ENCODE results near the gene SCAPER.

SCAPER gene

GRCh38 chr15:76939715-76940114 lies 34.6 kb upstream of the SCAPER start:
- Histone ChIP-seq H3K4me3 (ENCODE audit: low read length in 2 of 2) (no peak overlapping the region), H4K8ac (ENCODE audit: low read depth, low read length) (no peak overlapping the region), H2BK120ac (ENCODE audit: low read depth, low read length) (no peak overlapping the region), H2AFZ (ENCODE audit: low read length) (no peak overlapping the region), H3K4me2 (ENCODE audit: insufficient read depth, low read length, poor library complexity, severe bottlenecking) (no peak overlapping the region), H3K14ac (ENCODE audit: low read length) (no peak overlapping the region), H4K91ac (ENCODE audit: low read depth, low read length, poor library complexity) (no peak overlapping the region), H3K9me3 (replicated peaks in 1 of 2; ENCODE audit: control insufficient read depth in 2 of 2, insufficient read depth in 1 of 2, low read depth in 1 of 2, low read length in 2 of 2) (no peaks in the 10 kb centered on the region), H2BK5ac (ENCODE audit: low read length) (no peak overlapping the region), H2BK12ac (ENCODE audit: low read length) (no peak overlapping the region), H3K27ac (replicated peaks; ENCODE audit: low read length) (no peak overlapping the region), H3K79me1 (ENCODE audit: low read depth, low read length) (peaks cover 2% of the 10 kb centered on the region), H3K27me3 (ENCODE audit: control insufficient read depth in 3 of 3, insufficient read depth in 3 of 3, low read depth in 1 of 3, low read length in 3 of 3) (no peaks in the 10 kb centered on the region), H3K4me1 (ENCODE audit: control insufficient read depth in 2 of 2, insufficient read depth in 1 of 2, low read depth in 1 of 2, low read length in 2 of 2) (peaks cover 0 to 4% of the 10 kb centered on the region in 2 donors), H3K9ac (ENCODE audit: low read depth, low read length, poor library complexity) (no peak overlapping the region), H3K23ac (ENCODE audit: low read depth, low read length, poor library complexity) (no peak overlapping the region), H3K18ac (ENCODE audit: low read length) (no peak overlapping the region), H3K4ac (ENCODE audit: low read length) (no peak overlapping the region), H3K36me3 (replicated peaks in 1 of 2; ENCODE audit: control insufficient read depth in 2 of 2, insufficient read depth in 2 of 2, low read length in 2 of 2) (peaks cover 21 to 96% of the 10 kb centered on the region in 2 donors), H2BK15ac (ENCODE audit: low read length) (no peak overlapping the region), H2AK5ac (ENCODE audit: low read depth, low read length) (no peak overlapping the region)
- DNase-seq (ENCODE audit: low spot score) = no peak
- WGBS, 2 donors (ENCODE audit: extremely low coverage in 2 of 2, insufficient read length in 2 of 2, insufficient replicate concordance in 1 of 2) = no CpG with 5 or more reads among the region's 1 CpG

GRCh38 chr15:76938752-76939151 lies 33.6 kb upstream of the SCAPER start:
- Histone ChIP-seq H3K27ac (replicated peaks; ENCODE audit: low read length) (no peak overlapping the region), H3K18ac (ENCODE audit: low read length) (no peak overlapping the region), H3K79me1 (ENCODE audit: low read depth, low read length) (peaks cover 2% of the 10 kb centered on the region), H2AFZ (ENCODE audit: low read length) (no peak overlapping the region), H3K27me3 (ENCODE audit: control insufficient read depth in 3 of 3, insufficient read depth in 3 of 3, low read depth in 1 of 3, low read length in 3 of 3) (no peaks in the 10 kb centered on the region), H3K14ac (ENCODE audit: low read length) (no peak overlapping the region), H2BK15ac (ENCODE audit: low read length) (no peak overlapping the region), H3K4me3 (ENCODE audit: low read length in 2 of 2) (no peak overlapping the region), H2BK12ac (ENCODE audit: low read length) (no peak overlapping the region), H3K4ac (ENCODE audit: low read length) (no peak overlapping the region), H3K36me3 (replicated peaks in 1 of 2; ENCODE audit: control insufficient read depth in 2 of 2, insufficient read depth in 2 of 2, low read length in 2 of 2) (peaks cover 18 to 97% of the 10 kb centered on the region in 2 donors), H3K9ac (ENCODE audit: low read depth, low read length, poor library complexity) (no peak overlapping the region), H4K91ac (ENCODE audit: low read depth, low read length, poor library complexity) (no peak overlapping the region), H2BK5ac (ENCODE audit: low read length) (no peak overlapping the region), H3K4me2 (ENCODE audit: insufficient read depth, low read length, poor library complexity, severe bottlenecking) (no peak overlapping the region), H2BK120ac (ENCODE audit: low read depth, low read length) (no peak overlapping the region), H3K9me3 (replicated peaks in 1 of 2; ENCODE audit: control insufficient read depth in 2 of 2, insufficient read depth in 1 of 2, low read depth in 1 of 2, low read length in 2 of 2) (no peaks in the 10 kb centered on the region), H4K8ac (ENCODE audit: low read depth, low read length) (no peak overlapping the region), H3K4me1 (ENCODE audit: control insufficient read depth in 2 of 2, insufficient read depth in 1 of 2, low read depth in 1 of 2, low read length in 2 of 2) (peaks cover 0 to 4% of the 10 kb centered on the region in 2 donors), H2AK5ac (ENCODE audit: low read depth, low read length) (no peak overlapping the region), H3K23ac (ENCODE audit: low read depth, low read length, poor library complexity) (no peak overlapping the region)
- no peak for DNase-seq (ENCODE audit: low spot score)
- no CpG with 5 or more reads among the region's 5 CpGs for WGBS, 2 donors (ENCODE audit: extremely low coverage in 2 of 2, insufficient read length in 2 of 2, insufficient replicate concordance in 1 of 2)

GRCh38 chr15:76936671-76937070 lies 31.5 kb upstream of the SCAPER start:
- Histone ChIP-seq H3K27ac (replicated peaks; ENCODE audit: low read length) (no peak overlapping the region), H2AK5ac (ENCODE audit: low read depth, low read length) (no peak overlapping the region), H3K4me1 (ENCODE audit: control insufficient read depth in 2 of 2, insufficient read depth in 1 of 2, low read depth in 1 of 2, low read length in 2 of 2) (peaks cover 0 to 6% of the 10 kb centered on the region in 2 donors), H4K8ac (ENCODE audit: low read depth, low read length) (no peak overlapping the region), H2BK120ac (ENCODE audit: low read depth, low read length) (no peak overlapping the region), H3K4me3 (ENCODE audit: low read length in 2 of 2) (no peak overlapping the region), H3K18ac (ENCODE audit: low read length) (no peak overlapping the region), H2BK5ac (ENCODE audit: low read length) (no peak overlapping the region), H3K4me2 (ENCODE audit: insufficient read depth, low read length, poor library complexity, severe bottlenecking) (no peak overlapping the region), H3K79me1 (ENCODE audit: low read depth, low read length) (peaks cover 2% of the 10 kb centered on the region), H3K14ac (ENCODE audit: low read length) (no peak overlapping the region), H2BK15ac (ENCODE audit: low read length) (no peak overlapping the region), H3K36me3 (replicated peaks in 1 of 2; ENCODE audit: control insufficient read depth in 2 of 2, insufficient read depth in 2 of 2, low read length in 2 of 2) (peaks cover 16 to 92% of the 10 kb centered on the region in 2 donors), H3K23ac (ENCODE audit: low read depth, low read length, poor library complexity) (no peak overlapping the region), H3K4ac (ENCODE audit: low read length) (no peak overlapping the region), H3K9me3 (replicated peaks in 1 of 2; ENCODE audit: control insufficient read depth in 2 of 2, insufficient read depth in 1 of 2, low read depth in 1 of 2, low read length in 2 of 2) (no peaks in the 10 kb centered on the region), H2BK12ac (ENCODE audit: low read length) (no peak overlapping the region), H3K27me3 (ENCODE audit: control insufficient read depth in 3 of 3, insufficient read depth in 3 of 3, low read depth in 1 of 3, low read length in 3 of 3) (no peaks in the 10 kb centered on the region), H2AFZ (ENCODE audit: low read length) (no peak overlapping the region), H4K91ac (ENCODE audit: low read depth, low read length, poor library complexity) (no peak overlapping the region), H3K9ac (ENCODE audit: low read depth, low read length, poor library complexity) (no peak overlapping the region)
- DNase-seq (ENCODE audit: low spot score) = no peak
- WGBS, 2 donors (ENCODE audit: extremely low coverage in 2 of 2, insufficient read length in 2 of 2, insufficient replicate concordance in 1 of 2) = no CpG with 5 or more reads among the region's 3 CpGs

- Histone ChIP-seq H4K8ac (ENCODE audit: low read depth, low read length) (no peak overlapping the region), H3K14ac (ENCODE audit: low read length) (no peak overlapping the region), H2BK5ac (ENCODE audit: low read length) (no peak overlapping the region), H3K9me3 (replicated peaks in 1 of 2; ENCODE audit: control insufficient read depth in 2 of 2, insufficient read depth in 1 of 2, low read depth in 1 of 2, low read length in 2 of 2) (no peaks in the 10 kb centered on the region), H3K27ac (replicated peaks; ENCODE audit: low read length) (no peak overlapping the region), H2AFZ (ENCODE audit: low read length) (no peak overlapping the region), H3K36me3 (replicated peaks in 1 of 2; ENCODE audit: control insufficient read depth in 2 of 2, insufficient read depth in 2 of 2, low read length in 2 of 2) (peaks cover 16 to 82% of the 10 kb centered on the region in 2 donors), H4K91ac (ENCODE audit: low read depth, low read length, poor library complexity) (no peak overlapping the region), H3K18ac (ENCODE audit: low read length) (no peak overlapping the region), H2BK120ac (ENCODE audit: low read depth, low read length) (no peak overlapping the region), H3K9ac (ENCODE audit: low read depth, low read length, poor library complexity) (no peak overlapping the region), H3K27me3 (ENCODE audit: control insufficient read depth in 3 of 3, insufficient read depth in 3 of 3, low read depth in 1 of 3, low read length in 3 of 3) (no peaks in the 10 kb centered on the region), H3K4me2 (ENCODE audit: insufficient read depth, low read length, poor library complexity, severe bottlenecking) (no peak overlapping the region), H2BK12ac (ENCODE audit: low read length) (no peak overlapping the region), H3K79me1 (ENCODE audit: low read depth, low read length) (no peaks in the 10 kb centered on the region), H2AK5ac (ENCODE audit: low read depth, low read length) (no peak overlapping the region), H3K4me3 (ENCODE audit: low read length in 2 of 2) (no peak overlapping the region), H2BK15ac (ENCODE audit: low read length) (no peak overlapping the region), H3K23ac (ENCODE audit: low read depth, low read length, poor library complexity) (no peak overlapping the region), H3K4ac (ENCODE audit: low read length) (no peak overlapping the region), H3K4me1 (ENCODE audit: control insufficient read depth in 2 of 2, insufficient read depth in 1 of 2, low read depth in 1 of 2, low read length in 2 of 2) (peaks cover 2 to 10% of the 10 kb centered on the region in 2 donors)
- no peak for DNase-seq (ENCODE audit: low spot score)
- no CpG with 5 or more reads among the region's 2 CpGs for WGBS, 2 donors (ENCODE audit: extremely low coverage in 2 of 2, insufficient read length in 2 of 2, insufficient replicate concordance in 1 of 2)
These were observed 30.5 kb upstream of the SCAPER start for GRCh38 chr15:76935620-76936019.

Data from neuronal stem cell (in vitro differentiated cells).